GM18858 (cell line): Measurements from ENCODE around the gene GALNT9.

Experiments
- ATAC-seq: cut with Tn5 transposase; IDR thresholded peaks from one replicate; pipeline ENCODE4 v1.9.1; 2021; ENCODE audit not compliant: unreplicated experiment

GALNT9 gene

DNA sequence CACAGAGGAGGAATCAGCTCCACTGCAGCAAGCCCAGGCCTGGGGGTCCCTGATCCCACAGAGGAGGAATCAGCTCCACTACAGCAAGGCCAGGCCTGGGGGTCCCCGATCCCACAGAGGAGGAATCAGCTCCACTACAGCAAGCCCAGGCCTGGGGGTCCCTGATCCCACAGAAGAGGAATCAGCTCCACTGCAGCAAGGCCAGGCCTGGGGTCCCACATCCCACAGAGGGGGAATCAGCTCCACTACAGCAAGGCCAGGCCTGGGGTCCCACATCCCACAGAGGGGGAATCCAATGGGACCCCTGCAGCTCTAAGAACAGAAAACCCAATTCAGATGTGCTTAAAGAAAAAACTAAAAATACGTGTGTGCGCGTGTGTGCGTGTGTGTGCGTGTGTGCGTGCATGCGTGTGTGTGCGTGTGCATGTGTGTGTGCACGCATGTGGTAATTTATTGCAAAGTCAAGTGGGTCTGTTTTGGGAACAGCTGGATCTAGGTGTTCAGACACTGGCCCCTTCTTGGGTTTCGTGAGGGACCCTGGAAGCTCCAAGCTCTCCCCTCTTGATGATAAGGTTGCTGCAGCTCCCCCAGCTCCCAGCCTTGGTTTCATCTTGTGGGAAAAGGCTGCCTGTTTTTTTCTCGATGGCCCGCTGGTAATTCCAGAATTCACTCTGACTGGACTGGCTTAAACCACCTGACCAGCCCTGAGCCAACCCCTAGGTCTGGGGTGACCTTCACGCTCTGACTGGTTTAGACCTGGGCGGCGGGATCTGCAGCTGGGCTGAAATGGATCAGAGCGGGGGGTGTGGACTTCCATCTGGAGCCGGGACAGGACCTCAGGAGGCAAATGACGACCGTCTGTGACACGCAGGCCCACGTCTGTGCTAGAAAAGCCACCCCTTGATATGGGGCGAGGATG is 47.1 kb downstream of the GALNT9 start:
- ATAC-seq, result no peak

DNA sequence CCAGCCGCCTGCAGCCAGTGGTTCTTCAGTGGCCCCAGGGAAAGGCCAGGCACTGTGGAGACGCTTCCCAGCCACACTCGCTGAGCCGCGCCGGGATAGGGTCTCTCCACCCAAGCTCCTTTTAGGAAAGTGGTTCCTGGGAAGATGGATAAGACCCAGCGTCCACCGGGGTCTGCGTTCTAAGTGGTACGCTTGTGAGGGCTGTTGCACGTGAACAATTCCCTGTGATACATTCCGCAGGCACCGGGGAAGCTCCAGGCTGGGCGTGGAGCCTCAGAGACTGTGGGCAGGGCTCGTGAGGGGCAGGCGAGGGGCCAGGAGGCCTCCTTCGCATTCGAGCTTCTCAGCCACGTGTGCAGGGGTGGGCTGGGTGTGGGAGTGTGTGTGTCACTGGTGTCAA is 48.4 kb downstream of the GALNT9 start:
- ATAC-seq, result no peak

DNA sequence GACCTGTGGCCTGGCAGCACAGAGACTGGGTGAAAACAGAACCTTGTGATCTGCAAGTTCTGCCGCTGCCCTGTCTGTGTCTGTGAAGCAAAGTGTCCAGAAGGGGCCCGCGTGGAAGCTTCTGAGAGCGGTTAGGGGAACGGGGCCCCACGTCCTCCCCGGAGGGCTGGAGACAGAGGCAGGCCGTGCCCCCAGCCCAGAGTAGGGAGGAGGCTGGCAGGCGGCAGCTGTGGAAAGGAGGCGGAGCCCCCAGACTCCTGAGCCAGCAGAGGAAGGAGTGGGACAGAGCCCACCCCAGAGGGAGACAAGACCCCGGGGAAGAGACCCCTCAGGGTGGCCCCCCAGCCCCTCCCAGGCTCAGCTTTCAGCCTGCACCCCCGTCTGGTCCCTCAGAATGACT is 49.0 kb downstream of the GALNT9 start:
- no peak for ATAC-seq

DNA sequence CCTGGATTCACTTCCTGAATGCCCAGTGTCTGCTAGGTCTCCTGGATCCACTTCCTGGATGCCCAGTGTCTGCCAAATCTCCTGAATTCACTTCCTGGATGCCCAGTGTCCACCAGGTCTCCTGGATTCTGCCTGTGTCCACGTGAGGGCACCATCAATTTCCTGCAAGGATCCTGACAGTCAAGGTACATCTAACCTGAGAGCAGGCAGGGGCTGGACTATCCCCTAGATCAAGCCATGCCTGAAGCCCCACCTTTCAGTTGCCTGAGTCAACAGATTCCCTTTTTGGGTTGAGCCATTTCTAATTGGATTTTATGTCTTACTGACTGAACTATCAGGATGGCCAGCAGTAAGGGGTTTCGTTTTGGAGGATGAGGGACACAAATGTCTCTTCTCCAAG is 49.5 kb downstream of the GALNT9 start:
- ATAC-seq, result no peak

DNA sequence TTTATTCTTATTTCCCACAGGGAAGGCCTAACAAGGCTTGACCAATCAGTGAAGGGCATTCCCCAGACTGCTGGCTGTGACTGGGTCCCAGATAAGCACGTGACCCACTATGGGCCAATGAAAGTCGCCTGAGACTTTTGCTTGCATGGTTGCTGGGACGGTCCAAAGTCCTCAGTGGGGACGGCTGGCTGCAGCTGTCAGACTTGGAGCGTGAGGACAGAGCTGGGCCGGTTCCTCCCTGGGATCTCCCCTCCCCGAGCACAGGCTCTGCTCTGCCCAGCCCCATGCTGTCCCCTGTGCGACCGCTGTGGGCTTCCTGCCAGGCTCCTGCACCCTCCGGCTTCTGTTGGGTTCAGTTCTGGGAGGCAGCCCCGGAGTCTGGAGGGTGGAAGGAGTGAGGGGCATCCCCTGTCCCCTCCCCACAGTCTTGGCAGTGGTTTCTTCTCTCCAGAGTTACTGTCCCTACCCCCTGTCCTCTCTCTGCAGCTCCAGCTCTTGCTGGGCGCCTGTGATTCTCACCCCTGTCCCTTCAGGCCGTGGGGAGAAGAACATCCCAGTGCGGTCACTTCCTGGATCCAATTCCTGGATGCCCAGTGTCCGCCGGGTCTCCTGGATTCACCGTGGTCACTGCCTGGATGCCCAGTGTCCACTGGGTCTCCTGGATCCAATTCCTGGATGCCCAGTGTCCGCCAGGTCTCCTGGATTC is 50.1 kb downstream of the GALNT9 start:
- ATAC-seq, result no peak

DNA sequence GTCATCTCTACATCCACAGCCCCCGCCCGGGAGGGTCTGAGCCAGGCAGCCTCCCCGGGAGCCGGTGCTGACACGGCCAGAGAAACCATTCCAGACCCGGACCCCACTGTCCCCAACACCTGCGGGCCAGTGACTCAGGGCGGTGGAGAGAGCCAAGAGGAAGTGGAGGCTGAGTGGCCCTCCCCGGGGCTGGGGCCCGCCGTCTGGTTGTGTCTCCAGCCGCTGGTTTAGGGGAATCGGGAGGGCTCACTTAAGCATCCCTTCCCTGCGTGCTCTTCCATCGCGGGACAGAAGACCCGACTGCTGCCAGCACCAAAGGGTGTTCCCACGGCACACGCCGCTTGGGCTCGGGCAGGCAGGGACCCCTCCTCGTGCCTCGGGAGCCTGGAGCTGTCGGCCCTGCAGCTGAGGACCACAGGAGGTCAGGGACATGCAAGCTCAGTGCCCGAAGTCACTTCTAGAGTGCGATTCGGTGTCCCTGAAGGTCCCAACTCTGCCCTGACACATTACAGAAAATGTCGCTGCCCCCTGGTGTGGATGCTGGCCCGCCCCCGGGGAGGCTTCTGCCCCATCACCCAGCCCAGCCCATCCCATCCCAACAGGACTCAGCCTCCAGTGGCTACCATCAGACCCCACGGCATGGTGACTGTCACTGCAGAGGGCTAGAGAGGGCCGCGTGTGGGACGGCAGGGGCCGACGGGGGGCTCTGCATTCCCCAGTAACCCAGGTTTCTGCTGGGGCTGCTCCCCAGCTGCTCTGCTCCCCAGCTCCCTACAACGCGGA is 50.8 kb downstream of the GALNT9 start:
- ATAC-seq, result no peak

DNA sequence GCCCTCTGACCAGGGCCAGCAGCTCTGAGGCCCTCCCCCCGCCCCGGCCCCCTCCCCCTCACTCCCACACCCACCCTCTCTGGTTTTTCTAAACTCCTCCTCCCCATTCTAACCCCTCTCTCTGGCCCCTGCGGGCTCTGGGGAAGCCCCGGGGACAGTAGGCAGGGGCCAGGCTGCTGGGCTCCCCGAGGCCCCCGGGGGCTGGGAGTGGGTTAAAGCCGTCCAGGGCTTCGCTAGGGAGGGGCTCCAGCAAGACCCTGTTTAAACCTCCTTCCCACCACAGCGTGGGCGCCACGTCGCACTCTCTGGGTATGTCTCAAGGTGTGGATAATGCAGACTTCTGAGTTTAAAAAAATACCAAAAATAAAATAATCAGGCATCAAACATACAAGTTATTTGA is 51.4 kb downstream of the GALNT9 start:
- no peak for ATAC-seq

DNA sequence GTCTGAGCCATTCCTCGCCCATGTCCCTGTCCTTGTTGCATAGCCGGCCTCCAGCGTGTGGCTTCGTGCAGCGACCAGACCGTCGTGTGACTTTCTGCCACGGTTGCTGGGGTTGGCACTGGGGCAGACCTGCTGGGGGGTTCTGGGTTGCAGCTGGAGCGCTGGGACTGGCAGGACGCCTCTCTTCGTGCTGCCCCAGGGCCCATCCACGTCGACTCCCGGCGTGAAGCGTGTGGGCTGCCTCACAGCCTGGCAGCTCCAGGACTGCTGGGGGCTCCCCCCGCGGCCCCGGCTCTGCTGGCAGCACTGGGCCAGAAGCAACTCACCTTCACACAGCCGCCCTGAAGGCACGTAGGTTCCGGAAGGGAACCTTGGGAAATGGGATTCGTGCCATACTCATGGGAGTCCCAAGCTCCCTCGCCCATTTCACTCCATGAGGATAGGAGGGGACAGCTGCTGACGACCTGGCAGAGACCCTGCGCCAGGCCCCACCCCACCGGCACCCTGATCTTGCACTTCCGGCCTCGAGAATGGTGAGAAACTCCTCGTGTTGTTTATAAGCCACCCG is 51.9 kb downstream of the GALNT9 start:
- no peak for ATAC-seq

DNA sequence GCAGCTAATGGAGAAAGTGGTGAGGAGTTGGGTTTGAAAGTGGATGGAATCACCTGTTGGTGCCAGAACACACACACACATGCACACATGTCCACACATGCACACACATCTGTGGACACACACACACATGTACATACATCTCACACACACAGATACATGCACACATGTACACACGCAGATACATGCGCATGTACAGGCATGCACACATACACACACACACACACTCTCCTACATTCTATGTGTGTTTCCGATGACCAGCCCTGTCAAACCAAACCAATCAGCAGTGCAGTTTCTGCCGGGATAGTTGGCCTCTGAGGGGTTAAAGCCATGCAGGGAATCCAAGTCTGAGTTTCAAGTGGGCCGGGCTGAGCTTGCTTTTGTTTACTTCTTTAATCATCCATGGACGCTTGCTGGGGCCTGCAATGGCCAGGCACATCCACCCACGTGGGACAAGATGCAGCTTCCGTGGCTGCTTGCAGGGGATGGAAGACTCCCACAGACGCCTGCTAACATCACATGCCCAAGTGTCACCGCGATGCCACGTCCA is 52.5 kb downstream of the GALNT9 start:
- no peak for ATAC-seq

DNA sequence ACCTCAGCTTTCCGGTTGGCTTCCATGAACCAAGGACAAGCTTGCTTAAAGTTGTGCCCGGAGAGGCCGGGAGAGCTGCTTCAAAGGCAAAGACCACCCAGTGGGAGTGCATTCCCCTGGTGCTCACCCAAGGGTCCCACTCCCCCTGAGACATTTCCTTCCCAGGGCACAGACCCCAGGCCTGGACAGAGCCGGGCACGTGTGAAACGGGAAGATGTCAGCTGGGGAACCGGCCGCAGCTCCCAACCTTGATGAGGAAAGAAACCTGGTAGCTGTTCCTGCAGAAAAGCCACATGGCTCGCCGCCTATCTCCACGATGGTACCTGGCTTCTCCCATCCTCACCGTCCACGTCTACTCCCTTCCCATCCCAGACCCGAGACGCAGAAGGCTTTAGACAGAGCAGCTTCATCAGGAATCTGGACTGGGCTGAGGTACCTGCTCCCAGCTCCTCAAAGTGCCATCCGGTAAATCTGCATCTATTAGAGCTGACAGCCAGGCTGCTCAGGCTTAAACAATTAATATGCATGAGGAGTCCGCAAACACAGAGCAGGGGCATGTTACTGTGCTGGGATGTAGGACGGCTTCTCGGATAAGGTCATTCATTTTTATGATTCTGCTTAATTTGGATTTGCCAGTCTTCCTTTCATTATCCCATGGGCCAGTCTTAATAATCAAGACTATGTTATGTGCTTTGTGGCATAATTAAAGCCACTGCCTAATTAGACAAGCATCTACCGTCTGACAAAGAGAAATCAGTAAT is 53.1 kb downstream of the GALNT9 start:
- no peak for ATAC-seq

DNA sequence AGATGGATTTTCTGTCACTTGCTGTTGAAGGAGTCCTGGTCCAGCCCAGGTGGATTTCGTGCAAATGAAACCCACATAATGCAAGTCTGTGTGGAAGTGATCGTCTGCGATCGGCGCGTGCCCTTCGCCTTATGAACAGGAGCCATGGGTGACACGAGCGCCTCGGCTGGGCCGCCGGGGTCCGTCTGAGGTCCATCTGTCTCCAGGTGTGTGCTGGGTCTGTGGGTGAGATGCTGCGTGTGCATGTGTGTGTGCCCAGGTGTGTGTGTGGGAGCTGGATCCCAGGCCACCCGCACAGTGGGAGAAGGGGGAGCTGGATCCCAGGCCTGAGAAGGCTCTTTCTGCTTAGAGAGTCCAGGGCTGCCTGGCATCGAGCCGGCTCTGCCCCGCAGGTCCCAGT is 53.8 kb downstream of the GALNT9 start:
- no peak for ATAC-seq

DNA sequence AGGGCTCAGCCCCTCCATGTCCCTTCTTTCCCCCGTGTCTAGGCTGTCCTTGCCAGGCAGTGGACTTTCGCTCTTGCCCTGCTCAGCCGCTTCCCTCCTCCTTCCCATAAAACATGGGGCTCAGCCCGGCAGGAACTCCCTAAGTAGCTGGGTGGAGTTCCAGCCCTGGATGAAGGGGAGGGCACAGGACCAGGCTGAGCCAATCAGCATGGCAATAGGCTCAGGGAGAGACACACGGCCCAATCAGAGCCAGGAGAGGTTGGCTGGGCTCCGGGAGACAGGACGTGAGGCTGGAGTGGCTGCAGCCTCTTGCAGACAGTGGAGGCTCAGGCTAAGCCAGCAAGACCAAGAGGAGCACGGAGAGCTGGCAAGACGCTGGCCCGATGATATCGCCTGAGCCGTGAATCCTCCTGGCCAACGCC is 54.3 kb downstream of the GALNT9 start:
- no peak for ATAC-seq

DNA sequence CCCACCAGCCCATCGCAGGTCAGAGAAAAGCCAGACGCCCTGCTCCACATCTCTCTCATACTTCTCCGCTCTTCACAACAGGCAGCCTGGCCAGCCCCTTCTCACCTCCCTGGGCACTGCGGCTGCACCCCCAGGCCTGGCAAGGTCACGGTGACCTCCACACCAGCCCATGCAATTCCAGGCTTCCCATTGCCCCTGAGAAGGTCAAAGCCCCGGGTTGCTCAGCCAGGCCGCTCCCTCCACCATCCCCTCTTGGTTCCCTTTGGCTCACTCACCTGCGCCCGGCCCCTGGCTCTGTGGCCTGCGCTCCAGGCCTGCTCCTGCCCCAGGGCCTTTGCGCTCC is 55.4 kb downstream of the GALNT9 start:
- ATAC-seq, result no peak

DNA sequence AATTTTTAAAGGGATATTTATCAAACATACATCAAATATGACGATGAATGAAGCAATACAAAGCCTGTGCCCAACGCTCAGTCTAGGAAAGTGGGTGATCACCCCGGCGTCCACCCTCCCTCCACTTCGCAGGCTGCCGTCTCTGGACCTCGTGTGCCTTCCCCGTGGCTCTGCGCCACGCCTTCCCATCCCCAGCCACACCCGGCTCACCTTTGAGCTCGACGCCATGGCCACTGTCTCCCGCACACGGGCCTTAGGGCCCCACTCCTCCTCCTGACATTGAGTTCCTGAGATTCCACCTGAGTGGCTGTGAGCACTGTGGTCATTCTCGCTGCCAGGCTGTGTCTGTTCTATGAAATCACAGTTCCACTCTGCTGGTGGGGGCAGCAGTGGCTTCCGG is 56.7 kb downstream of the GALNT9 start:
- no peak for ATAC-seq

DNA sequence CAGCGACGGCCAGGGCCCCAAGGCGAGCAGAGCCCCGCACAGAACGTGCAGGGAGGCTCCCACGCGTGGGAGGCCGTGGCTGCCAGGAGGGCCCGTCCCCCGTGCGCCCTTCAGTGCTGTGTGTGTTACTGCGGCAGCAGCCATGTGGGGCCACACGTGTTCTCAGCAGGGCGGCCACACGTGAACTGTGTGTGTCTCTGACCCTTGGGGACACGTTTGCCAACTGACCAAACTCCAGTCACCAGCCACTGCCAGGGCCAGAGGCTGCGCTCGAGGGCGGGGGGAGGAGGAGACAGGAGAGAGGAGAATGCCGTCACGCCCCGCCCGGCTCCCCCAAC is 57.7 kb downstream of the GALNT9 start:
- no peak for ATAC-seq

DNA sequence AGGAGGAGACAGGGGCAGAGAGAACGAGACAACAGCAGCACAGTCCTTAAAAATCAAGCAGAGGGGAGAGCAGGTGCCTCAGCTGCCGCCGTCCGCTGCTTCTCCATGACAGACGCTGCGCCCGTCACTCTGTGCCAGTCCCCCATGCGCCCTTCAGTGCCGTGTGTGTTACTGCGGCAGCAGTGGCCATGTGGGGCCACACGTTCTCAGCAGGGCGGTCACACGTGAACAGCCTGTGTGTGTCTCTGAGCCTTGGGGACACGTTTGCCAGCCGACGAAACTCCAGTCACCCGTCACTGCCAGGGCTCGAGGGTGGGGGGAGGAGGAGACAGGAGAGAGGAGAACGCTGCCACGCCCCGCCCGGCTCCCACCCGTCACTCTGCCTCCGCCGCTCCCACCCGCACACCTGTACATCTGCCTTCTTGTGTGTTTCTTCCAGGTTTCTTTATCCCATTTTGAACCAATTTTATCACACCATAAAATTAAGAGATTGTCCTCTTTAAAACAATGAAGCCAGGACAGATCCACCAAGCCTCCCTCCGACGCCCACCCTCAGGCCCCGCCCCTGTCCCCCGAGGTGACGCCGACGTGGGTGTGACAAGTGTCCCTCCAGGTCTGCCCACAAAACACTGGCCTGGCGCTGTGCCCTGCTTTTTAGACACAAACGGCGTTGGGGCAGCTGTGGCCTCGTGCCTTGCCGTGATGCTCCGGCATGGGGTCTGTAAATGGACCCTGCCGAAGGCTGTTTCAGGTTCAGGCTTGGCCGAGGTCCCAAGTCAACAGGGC is 58.2 kb downstream of the GALNT9 start:
- no peak for ATAC-seq

DNA sequence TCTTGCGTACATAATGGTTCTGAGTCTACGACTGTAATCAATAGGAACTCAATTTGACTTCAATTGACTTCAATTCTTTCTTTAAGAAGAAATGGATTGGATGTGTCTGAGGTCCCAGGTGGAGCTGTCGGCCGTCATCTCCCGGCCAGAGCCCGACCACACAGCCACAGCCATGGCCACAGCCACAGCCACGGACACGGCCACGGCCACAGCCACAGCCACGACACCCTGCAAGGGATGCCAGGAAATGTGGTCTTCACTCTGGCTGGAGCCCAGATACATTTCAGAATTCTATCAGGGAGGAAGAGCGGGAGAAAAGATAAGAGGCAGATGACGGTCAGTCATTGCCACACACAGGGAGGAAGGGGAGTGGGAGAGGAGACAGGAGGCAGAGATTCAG is 58.9 kb downstream of the GALNT9 start:
- no peak for ATAC-seq

DNA sequence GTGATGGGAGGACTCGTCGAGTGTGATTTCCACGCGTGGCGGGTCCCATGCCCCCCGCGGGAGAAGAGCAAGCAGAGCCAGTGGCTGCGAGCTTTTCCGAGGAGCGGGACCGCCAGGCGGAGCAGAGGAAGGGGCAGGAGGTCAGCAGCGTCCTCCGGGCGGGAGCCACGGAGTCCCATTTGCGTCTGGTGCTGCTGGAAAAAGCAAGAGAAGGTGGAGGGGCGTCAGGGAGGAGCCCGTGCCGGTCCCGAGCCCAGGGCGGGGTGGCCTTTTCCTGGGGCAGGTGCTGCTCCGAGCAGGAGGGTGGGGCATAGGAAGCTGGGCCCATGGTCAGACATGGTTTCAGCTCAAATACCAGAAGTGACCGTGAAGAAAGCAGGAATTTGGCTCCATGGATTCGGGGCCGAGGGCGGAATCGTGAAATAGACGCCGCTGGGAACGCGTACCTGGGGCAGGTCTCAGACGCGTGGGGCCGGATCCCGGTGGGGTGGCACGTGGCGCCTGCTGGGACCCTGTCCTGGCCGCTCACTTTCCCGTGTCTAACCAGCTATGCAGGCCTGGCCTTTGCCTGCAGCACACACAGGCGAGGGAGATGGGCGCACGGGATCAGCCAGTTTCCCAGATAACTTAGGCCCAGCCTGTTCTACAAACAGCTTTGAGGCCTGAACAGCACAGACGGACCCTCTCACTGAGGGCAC is 60.0 kb downstream of the GALNT9 start:
- no peak for ATAC-seq

DNA sequence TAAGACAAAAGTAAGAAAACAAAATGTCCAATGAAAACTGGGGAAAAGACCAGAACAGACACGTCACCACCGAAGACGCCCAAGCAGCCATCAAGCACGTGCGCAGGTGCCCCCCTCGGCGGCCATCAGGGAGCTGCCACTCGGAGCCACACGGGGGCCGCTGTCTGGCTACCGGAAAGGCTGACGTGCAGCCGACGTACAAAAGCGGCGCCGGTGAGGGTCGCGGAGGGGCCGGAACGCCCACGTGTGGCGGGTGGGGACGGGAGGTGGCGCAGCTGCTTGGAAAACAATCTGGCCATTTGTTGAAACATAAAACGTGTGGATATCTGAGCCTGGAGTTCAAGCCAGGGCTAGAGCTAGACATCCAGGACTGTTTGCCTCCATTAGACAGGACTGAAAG is 60.7 kb downstream of the GALNT9 start:
- ATAC-seq, result no peak
